Measurements from ENCODE around the gene WWTR1.

DNA sequence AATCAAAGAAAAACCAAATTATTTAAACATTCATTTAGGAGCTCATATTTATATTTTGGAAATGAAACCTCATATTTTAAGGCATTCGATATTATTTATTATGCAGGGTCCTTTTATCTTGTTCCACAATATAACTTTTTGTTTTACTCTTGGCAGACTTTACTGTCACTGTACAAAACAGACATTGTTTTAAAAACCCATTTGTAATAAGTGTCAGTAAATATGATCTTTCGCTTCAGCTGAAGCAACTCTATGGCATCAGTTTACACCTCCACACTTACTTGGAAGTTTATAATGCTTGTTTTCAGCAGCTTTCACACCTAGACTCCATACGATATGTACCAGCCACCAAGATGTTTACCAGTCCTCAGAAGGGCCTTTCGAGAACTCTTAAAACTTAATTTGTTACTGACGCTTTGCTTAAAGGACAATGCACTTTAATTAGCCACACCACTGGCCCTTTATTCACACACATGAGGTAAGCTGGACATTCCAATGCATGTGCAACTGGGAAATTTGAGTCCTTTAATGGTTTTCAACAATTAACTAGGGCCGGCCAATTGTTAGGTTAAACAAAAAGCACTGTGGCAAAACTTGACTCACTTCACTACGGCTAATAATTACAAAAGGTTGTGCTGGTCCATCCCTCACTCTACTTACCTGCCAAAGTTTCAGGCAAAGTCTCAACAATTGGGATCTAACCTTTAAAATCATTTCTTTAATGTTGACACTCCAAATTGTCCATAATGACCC lies 16.7 kb downstream of the WWTR1 start:
- TF ChIP-seq POLR2A (IDR thresholded peaks at IDR 0.05; ENCODE audit: low read depth, low read length) (no peak), PAX5 (IDR thresholded peaks at IDR 0.05; ENCODE audit: insufficient read depth, low read length, severe bottlenecking) (no peak), POLR2AphosphoS5 (IDR thresholded peaks at IDR 0.05; ENCODE audit: low read depth, low read length) (no peak), TAF1 (IDR thresholded peaks at IDR 0.05; ENCODE audit: low read depth, low read length) (no peak), SPI1 (IDR thresholded peaks at IDR 0.05; ENCODE audit: low read depth, low read length) (no peak)

Measured in GM12891 (cell line).